ENCODE data around the gene FZD2. TPM values are rescaled to one million over a fixed set of nuclear protein-coding genes. Genes with fewer than 3 reads are reported as not detected.

The FZD2 gene
- total and polyA plus RNA-seq, 2 of the 13 experiments (the other 11 are each of a cell fraction or from before 2014, with no cell fraction given): 0.07 to 0.13 TPM

DNA sequence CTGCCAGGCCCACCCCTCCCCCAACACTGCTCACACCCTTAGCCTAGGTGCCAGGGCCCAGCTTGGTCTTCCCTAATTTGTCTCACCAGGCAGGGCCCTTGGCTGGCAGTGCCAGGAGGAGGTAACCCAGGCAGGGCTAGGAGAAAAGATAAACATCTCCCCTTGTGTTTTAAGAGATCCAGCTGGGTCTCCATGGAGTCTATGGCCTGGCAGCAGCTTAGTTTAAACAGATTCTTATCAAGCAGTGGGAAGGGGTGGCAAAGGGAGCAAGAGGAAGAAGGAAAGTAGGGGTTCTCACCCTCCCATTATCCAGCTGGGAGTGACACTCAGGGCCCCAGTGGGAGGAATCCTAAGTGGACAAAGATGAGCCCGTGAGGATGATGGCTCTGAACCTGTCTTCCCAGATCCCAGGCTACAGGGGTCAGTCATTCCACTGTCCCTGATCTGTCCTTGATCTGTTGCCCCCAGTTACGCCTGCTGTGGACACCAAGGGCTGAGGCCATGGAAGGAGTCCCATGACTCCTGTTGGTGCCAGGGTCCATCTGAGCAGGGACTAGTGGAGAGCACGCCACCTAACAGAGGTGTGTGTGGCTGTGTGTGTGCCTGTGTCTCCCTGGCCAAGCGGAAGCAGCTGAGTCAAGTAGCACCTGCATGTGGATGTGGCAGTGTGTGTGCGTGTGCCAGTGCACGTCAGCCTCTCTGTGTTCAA is 51.6 kb downstream of the FZD2 start (continued):
- TF ChIP-seq, protein P1, sequence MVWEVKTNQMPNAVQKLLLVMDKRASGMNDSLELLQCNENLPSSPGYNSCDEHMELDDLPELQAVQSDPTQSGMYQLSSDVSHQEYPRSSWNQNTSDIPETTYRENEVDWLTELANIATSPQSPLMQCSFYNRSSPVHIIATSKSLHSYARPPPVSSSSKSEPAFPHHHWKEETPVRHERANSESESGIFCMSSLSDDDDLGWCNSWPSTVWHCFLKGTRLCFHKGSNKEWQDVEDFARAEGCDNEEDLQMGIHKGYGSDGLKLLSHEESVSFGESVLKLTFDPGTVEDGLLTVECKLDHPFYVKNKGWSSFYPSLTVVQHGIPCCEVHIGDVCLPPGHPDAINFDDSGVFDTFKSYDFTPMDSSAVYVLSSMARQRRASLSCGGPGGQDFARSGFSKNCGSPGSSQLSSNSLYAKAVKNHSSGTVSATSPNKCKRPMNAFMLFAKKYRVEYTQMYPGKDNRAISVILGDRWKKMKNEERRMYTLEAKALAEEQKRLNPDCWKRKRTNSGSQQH (CRISPR knock-in tag; IDR thresholded peaks at IDR 0.05; ENCODE audit: low read depth): peak; percentile 64; the same call in 1 of the 2 replicates
- TF ChIP-seq, protein P2, sequence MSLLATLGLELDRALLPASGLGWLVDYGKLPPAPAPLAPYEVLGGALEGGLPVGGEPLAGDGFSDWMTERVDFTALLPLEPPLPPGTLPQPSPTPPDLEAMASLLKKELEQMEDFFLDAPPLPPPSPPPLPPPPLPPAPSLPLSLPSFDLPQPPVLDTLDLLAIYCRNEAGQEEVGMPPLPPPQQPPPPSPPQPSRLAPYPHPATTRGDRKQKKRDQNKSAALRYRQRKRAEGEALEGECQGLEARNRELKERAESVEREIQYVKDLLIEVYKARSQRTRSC (CRISPR knock-in tag; IDR thresholded peaks at IDR 0.05; ENCODE audit: low read depth): peak; percentile 21; the same call in 1 of the 2 replicates
- TF ChIP-seq, protein P3, sequence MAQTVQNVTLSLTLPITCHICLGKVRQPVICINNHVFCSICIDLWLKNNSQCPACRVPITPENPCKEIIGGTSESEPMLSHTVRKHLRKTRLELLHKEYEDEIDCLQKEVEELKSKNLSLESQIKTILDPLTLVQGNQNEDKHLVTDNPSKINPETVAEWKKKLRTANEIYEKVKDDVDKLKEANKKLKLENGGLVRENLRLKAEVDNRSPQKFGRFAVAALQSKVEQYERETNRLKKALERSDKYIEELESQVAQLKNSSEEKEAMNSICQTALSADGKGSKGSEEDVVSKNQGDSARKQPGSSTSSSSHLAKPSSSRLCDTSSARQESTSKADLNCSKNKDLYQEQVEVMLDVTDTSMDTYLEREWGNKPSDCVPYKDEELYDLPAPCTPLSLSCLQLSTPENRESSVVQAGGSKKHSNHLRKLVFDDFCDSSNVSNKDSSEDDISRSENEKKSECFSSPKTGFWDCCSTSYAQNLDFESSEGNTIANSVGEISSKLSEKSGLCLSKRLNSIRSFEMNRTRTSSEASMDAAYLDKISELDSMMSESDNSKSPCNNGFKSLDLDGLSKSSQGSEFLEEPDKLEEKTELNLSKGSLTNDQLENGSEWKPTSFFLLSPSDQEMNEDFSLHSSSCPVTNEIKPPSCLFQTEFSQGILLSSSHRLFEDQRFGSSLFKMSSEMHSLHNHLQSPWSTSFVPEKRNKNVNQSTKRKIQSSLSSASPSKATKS (CRISPR knock-in tag; IDR thresholded peaks at IDR 0.05): no peak
- TF ChIP-seq ZMAT3 (CRISPR knock-in tag; conservative IDR thresholded peaks at IDR 0.05) (peak; percentile 64; the same call in 1 of the 2 replicates), CBX5 (CRISPR knock-in tag; IDR thresholded peaks at IDR 0.05; ENCODE audit: borderline replicate concordance) (0 out of 2 replicates have a peak, but pooled peaks have one; percentile 74), SOX5 (CRISPR knock-in tag; IDR thresholded peaks at IDR 0.05; ENCODE audit: borderline replicate concordance) (peak; percentile 63), FOXA1 (IDR thresholded peaks at IDR 0.05) (no peak), FOXA1 (CRISPR knock-in tag; IDR thresholded peaks at IDR 0.05) (0 out of 2 replicates have a peak, but pooled peaks have one; percentile 39), RXRA (CRISPR knock-in tag; IDR thresholded peaks at IDR 0.05) (peak; percentile 73; the same call in 1 of the 2 replicates)
